IPS DF 4.7 (cell line): Measurements from ENCODE around the gene GNB5.

Experiments
- DNase-seq: peaks from one replicate; pipeline ENCODE4 v3.0.0-alpha.2; 2013; ENCODE audit warnings: low spot score; ENCODE audit errors: extremely low read depth

GNB5 gene

GRCh38 chr15:52207191-52207590 is 16.0 kb upstream of the GNB5 start:
- DNase-seq, result no peak

- no peak for DNase-seq
These were observed 15.3 kb upstream of the GNB5 start for GRCh38 chr15:52206446-52206845.

- no peak for DNase-seq
These were observed 13.5 kb upstream of the GNB5 start for GRCh38 chr15:52204657-52205056.

GRCh38 chr15:52200831-52201365 is 9.7 kb upstream of the GNB5 start:
- no peak for DNase-seq

- DNase-seq, result no peak
These were observed 8.1 kb upstream of the GNB5 start for GRCh38 chr15:52199271-52199670.

GRCh38 chr15:52196891-52197290 is 5.7 kb upstream of the GNB5 start:
- no peak for DNase-seq

- no peak for DNase-seq
These were observed 2.6 kb upstream of the GNB5 start for GRCh38 chr15:52193791-52194190.

GRCh38 chr15:52193321-52193720 is 2.1 kb upstream of the GNB5 start:
- DNase-seq, result no peak

GRCh38 chr15:52186651-52187486 is 4.3 kb downstream of the GNB5 start:
- no peak for DNase-seq

GRCh38 chr15:52185151-52185561 is 6.0 kb downstream of the GNB5 start:
- DNase-seq, result no peak

GRCh38 chr15:52184721-52185120 is 6.5 kb downstream of the GNB5 start:
- no peak for DNase-seq

- DNase-seq, result no peak
These were observed 7.5 kb downstream of the GNB5 start for GRCh38 chr15:52183562-52184173.

- DNase-seq, result no peak
These were observed 9.0 kb downstream of the GNB5 start for GRCh38 chr15:52181938-52182780.

- DNase-seq, result no peak
These were observed 10.2 kb downstream of the GNB5 start for GRCh38 chr15:52180851-52181450.

- no peak for DNase-seq
These were observed 10.9 kb downstream of the GNB5 start for GRCh38 chr15:52180196-52180835.

- no peak for DNase-seq
These were observed 11.7 kb downstream of the GNB5 start for GRCh38 chr15:52179278-52180195.

- DNase-seq, result no peak
These were observed 12.4 kb downstream of the GNB5 start for GRCh38 chr15:52178765-52179164.

- DNase-seq, result no peak
These were observed 18.3 kb downstream of the GNB5 start for GRCh38 chr15:52172869-52173268.

- DNase-seq, result no peak
These were observed 19.4 kb downstream of the GNB5 start for GRCh38 chr15:52171807-52172206.

- DNase-seq, result no peak
These were observed 19.8 kb downstream of the GNB5 start for GRCh38 chr15:52171386-52171785.
